ENCODE measurements around the gene TEX13A. TPM values are rescaled to one million over a fixed set of nuclear protein-coding genes. Genes with fewer than 3 reads are reported as not detected.
A peak's percentile ranks its signal among the peaks of the same experiment; 100 is the strongest.

The TEX13A gene
- total and polyA plus RNA-seq, 2 of the 13 experiments (the other 11 are each of a cell fraction or from before 2014, with no cell fraction given), result not detected

- TF ChIP-seq ZNF883 (CRISPR knock-in tag; IDR thresholded peaks at IDR 0.05; ENCODE audit: not compliant biosample characterization), result no peak
- no peak for TF ChIP-seq ZSCAN5A (CRISPR knock-in tag; IDR thresholded peaks at IDR 0.05; ENCODE audit: borderline replicate concordance)
- TF ChIP-seq MIER2 (CRISPR knock-in tag; IDR thresholded peaks at IDR 0.05), result no peak
These were observed 48.9 kb upstream of the TEX13A start (continued) for GRCh38 chrX:105269386-105269785.

DNA sequence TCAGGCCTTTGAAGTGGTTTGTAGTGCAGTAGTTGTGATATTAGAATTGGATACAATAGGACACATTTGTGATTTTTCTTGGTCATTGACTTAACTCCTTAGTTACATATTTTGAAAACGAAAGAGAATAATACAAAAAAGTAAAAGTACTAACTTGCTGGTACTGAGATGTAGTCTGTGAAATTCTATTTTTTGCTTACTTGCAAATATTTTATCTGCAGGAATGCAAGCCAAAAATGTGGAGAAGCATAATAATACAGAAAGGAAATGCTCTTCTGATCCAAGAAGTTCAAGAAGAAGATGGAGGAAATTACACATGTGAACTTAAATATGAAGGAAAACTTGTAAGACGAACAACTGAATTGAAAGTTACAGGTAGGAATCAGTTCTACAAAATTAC, 46.7 kb upstream of the TEX13A start:
- H3K27ac ChIP-seq (ENCODE audit: extremely low read length, insufficient read depth, low read length), result no peak overlapping the region
- H3K4me2 ChIP-seq (ENCODE audit: low read depth, low read length), result no peak overlapping the region
- H4K20me1 ChIP-seq (ENCODE audit: insufficient read depth, low read length), result no peaks in the 10 kb centered on the region
- CTCF ChIA-PET (ENCODE audit: low intra/inter-chr PET ratio, low total read pairs), result no interaction called here
- no peak for ATAC-seq
- BruUV-seq (replicated peaks), result no TSS peak
- intact Hi-C loops (cut with micrococcal nuclease; ENCODE audit: unreplicated experiment) (no loop called here), in situ Hi-C loops (cut with HindIII; ENCODE audit: extremely low pct_ligation_motif_present, low pct_unique_long_range_greater_than_20kb) (no loop called here)
- DNase-seq (ENCODE audit: low spot score), result no peak
- no peak for FAIRE-seq
- H3K9ac ChIP-seq (ENCODE audit: insufficient read depth, low read depth, low read length), result no peak overlapping the region
- WGBS (ENCODE audit: low lambda C conversion rate), result 0% methylated on average over 2 of the region's 2 CpGs
- H2AFZ ChIP-seq (ENCODE audit: low read length), result no peak overlapping the region
- POLR2A ChIA-PET, result no interaction called here
- no peaks in the 10 kb centered on the region for H3K27me3 ChIP-seq (ENCODE audit: control insufficient read depth in 1 of 2, insufficient read depth in 2 of 2, low read length in 2 of 2)
- TF ChIP-seq, protein P1, sequence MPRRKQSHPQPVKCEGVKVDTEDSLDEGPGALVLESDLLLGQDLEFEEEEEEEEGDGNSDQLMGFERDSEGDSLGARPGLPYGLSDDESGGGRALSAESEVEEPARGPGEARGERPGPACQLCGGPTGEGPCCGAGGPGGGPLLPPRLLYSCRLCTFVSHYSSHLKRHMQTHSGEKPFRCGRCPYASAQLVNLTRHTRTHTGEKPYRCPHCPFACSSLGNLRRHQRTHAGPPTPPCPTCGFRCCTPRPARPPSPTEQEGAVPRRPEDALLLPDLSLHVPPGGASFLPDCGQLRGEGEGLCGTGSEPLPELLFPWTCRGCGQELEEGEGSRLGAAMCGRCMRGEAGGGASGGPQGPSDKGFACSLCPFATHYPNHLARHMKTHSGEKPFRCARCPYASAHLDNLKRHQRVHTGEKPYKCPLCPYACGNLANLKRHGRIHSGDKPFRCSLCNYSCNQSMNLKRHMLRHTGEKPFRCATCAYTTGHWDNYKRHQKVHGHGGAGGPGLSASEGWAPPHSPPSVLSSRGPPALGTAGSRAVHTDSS (CRISPR knock-in tag; conservative IDR thresholded peaks at IDR 0.05), result no peak
- peak; percentile 34 to 63; a peak in 2 of 4 replicates for TF ChIP-seq MAFK (conservative IDR thresholded peaks at IDR 0.05 in 1 of 2, IDR thresholded peaks at IDR 0.05 in 1 of 2; ENCODE audit: low read length in 2 of 2)
- peak; percentile 57; the same call in 1 of the 2 replicates for TF ChIP-seq MAFF (IDR thresholded peaks at IDR 0.05; ENCODE audit: low read depth, low read length)
- no peak for TF ChIP-seq ZNF558 (CRISPR knock-in tag; IDR thresholded peaks at IDR 0.05; ENCODE audit: borderline replicate concordance)
- no peaks in the 10 kb centered on the region for H3K9me3 ChIP-seq (ENCODE audit: low read length)
- no peaks in the 10 kb centered on the region for H3K36me3 ChIP-seq (replicated peaks in 1 of 2; ENCODE audit: control insufficient read depth in 1 of 2, insufficient read depth in 2 of 2, low read length in 2 of 2)
- H3K4me3 ChIP-seq (replicated peaks in 1 of 3; ENCODE audit: insufficient read depth in 1 of 3, low read depth in 2 of 3, low read length in 3 of 3), result no peak overlapping the region
- H3K79me2 ChIP-seq (ENCODE audit: insufficient read depth, low read length), result no peaks in the 10 kb centered on the region
- no peaks in the 10 kb centered on the region for H3K4me1 ChIP-seq (ENCODE audit: insufficient read depth, low read length)
